Measurements from ENCODE around the gene ARPC1B. TPM values are rescaled to one million over a fixed set of nuclear protein-coding genes. Genes with fewer than 3 reads are reported as not detected.
"Not testable (repeated sequence)": the region's sequence is repeated elsewhere in the genome, so short reads cannot be mapped to it uniquely, and the experiment has no call there.

The ARPC1B gene
- polyA plus RNA-seq, 10 donors, result 31.0 to 63.0 (median 40.4) TPM

- no peak for DNase-seq
Measured at GRCh38 chr7:99386584-99387238, 12.2 kb downstream of the ARPC1B start.

- DNase-seq, result not testable (repeated sequence)
Measured at GRCh38 chr7:99387239-99387635, 12.7 kb downstream of the ARPC1B start.

GRCh38 chr7:99387912-99388311 is 13.4 kb downstream of the ARPC1B start:
- DNase-seq, result no peak

GRCh38 chr7:99389772-99390171 is 15.2 kb downstream of the ARPC1B start:
- DNase-seq, result peak in 1 of 3 donors; percentile 1

GRCh38 chr7:99390941-99391602 is 16.5 kb downstream of the ARPC1B start:
- peak in 1 of 3 donors; percentile 9 for DNase-seq

- no peak for DNase-seq
Measured at GRCh38 chr7:99392046-99392445, 17.5 kb downstream of the ARPC1B start.

GRCh38 chr7:99392659-99393354 is 18.3 kb downstream of the ARPC1B start:
- peak; percentile 28 to 85 (median 70) for DNase-seq

GRCh38 chr7:99393355-99394187 is 19.0 kb downstream of the ARPC1B start:
- DNase-seq, result peak in 2 of 3 donors; percentile 23 to 75

GRCh38 chr7:99394188-99394502 is 19.6 kb downstream of the ARPC1B start:
- no peak for DNase-seq

GRCh38 chr7:99395616-99396327 is 21.2 kb downstream of the ARPC1B start:
- no peak for DNase-seq

- DNase-seq, result no peak
Measured at GRCh38 chr7:99396418-99397296, 22.1 kb downstream of the ARPC1B start.

GRCh38 chr7:99397297-99397983 is 22.9 kb downstream of the ARPC1B start:
- no peak for DNase-seq

GRCh38 chr7:99398891-99399445 is 24.4 kb downstream of the ARPC1B start:
- no peak for DNase-seq

GRCh38 chr7:99399597-99399996 is 25.1 kb downstream of the ARPC1B start:
- DNase-seq, result no peak

GRCh38 chr7:99402854-99403253 is 28.3 kb downstream of the ARPC1B start:
- no peak for DNase-seq

- no peak for DNase-seq
Measured at GRCh38 chr7:99403764-99404163, 29.2 kb downstream of the ARPC1B start.

- no peak for DNase-seq
Measured at GRCh38 chr7:99404235-99404976, 29.9 kb downstream of the ARPC1B start.

GRCh38 chr7:99404977-99405320 is 30.4 kb downstream of the ARPC1B start:
- DNase-seq, result no peak

- no peak for DNase-seq
Measured at GRCh38 chr7:99406557-99406956, 32.0 kb downstream of the ARPC1B start.

Data from muscle of back (tissue), 11 donors.